ENCODE results near the gene LCNL1.
"Not testable (repeated sequence)": the region's sequence is repeated elsewhere in the genome, so short reads cannot be mapped to it uniquely, and the experiment has no call there.

The LCNL1 gene

DNA sequence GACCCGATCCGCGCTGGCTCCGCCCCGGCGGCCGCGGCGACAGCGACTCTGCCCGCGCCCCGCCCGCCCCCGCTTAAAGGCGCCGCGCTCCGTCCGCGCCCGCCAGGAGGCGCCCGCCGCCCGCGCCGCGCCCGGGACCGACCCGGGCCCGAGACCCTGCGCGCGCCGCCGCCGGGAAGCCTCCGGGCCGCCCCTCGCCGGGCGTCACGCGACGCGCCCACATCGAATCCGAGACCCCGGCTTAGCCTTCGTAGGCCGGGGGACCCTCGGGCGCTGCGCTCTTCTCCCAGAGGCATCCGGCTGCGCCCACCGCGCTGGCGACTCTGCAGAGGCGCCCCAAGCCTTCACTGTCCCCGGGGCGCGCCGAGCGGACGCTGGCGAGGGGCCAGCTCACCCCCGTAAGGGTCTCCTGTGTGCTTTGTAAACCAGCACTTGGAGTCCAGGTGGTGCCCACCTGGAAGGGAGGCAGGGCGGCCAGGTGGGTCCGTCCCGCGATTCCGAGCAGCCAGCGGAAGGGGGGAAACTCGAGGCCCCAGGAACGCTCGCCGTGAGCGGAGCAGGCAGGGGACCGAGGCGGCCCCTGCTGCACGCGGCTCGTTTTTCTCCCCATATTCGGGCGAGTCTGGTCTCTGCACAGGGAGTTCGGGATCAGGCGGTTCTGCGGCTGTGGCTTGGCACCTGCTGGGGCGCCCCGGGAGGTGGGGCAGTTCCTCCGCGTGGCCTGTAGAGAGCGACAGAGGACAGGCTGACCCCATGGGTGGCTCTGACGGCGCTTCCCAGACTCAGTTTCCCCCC is 45.7 kb downstream of the LCNL1 start:
- peak; percentile 76 for DNase-seq

DNA sequence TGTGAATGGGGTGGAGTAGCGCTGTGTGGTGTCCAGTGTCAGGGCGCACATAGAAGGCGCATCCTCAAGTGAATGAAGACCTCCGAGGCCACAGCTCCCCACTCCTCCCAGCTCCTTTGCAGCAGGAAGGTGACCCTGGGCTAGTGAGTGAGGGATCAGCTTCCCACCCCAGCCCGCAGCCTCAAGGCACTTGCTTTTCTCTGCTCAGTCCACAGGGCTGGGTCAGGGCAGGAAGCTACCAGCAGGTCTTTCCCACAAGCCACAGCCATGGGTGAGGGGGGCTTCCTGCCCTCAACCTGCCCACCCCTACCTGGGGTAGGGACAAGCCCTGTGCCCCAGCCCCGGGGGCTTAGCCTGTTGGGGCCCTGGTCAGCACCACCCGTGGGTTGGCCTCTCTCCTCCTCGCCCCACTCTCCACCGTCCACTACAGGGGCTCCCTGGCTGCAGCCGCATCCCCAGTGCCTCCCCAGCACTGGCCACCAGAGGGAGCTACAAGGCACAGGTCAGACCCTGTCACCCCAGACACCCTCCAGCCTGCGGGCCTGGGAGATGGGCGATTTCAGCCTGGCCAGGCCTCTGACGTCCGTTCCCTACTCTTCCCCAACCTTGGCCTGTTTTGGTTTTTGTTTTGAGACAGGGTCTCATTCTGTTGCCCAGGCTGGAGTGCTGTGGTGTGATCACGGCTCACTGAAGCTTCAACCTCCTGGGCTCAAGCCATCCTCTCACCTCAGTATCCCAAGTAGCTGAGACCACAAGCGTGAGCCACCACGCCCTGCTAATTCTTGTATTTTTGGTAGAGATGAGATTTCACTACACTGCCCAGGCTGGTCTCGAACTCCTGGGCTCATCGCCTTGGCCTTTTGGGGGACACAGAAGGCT is 46.5 kb downstream of the LCNL1 start:
- DNase-seq, result peak; percentile 84

DNA sequence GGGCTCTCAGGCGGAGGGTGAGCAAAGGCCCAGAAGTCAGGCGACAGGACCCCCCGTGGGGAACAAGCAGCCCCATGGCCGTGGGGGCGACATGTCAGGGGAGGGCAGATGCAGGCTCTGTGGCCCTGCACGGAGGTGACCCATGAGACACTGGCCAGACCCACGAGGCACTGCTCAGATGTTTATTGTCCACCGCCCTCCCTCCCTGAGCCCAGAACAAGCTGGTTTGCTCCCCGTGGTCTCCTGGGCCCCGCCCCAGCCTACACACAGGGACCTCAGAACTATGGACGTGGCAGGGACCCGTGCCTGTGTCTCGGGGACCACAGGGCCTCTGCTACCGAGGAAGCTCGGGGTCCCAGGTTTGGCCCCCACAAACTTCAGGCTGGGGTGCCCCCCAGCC is 47.2 kb downstream of the LCNL1 start:
- no peak for DNase-seq

DNA sequence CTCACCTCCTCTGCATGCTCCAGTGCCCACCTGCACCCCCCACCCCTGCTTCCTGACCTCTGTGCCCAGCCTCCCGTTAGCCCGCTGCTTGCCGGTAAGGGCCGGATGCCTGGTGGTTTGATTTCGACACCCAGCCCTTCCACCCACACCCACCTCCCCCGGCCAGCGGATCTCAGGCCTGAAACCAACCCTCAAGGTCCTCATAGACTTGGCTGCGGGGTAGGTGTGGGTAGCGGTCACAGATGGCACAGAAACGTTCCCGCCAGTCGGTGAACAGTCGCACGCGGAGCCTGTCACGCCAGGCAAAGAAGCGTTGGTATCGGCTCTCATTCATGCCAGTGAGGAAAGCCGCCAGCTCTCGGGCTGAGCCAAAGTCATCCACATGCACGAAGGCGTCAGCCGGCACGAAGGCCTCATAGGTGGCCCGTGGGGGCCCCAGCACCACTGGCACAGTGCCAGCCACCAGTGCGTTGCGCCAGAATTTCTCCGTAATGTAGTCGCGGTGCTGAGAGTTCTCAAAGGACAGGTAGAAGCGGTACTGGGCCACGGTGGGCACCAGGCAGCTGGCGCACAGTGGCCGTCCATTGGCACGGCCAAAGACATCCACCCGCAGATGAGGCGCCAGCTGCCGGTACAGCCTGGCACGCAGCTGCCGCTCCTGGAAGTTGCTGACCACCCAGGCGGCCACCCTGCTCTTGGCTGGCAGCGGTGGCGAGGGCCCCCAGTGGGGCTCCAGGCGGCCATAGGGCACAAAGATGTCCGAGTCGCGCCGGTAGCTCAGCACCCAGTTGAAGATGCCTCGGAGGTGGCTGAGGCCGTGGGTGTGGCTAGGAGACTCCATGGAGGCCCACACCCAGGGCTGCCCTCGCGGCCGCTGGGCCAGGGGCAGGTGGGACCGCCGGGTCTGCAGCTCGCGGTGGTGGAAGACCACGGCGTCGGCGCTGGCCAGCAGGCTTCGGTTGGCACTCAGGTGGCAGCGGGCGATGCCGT is 48.0 kb downstream of the LCNL1 start:
- DNase-seq, result peak; percentile 58

DNA sequence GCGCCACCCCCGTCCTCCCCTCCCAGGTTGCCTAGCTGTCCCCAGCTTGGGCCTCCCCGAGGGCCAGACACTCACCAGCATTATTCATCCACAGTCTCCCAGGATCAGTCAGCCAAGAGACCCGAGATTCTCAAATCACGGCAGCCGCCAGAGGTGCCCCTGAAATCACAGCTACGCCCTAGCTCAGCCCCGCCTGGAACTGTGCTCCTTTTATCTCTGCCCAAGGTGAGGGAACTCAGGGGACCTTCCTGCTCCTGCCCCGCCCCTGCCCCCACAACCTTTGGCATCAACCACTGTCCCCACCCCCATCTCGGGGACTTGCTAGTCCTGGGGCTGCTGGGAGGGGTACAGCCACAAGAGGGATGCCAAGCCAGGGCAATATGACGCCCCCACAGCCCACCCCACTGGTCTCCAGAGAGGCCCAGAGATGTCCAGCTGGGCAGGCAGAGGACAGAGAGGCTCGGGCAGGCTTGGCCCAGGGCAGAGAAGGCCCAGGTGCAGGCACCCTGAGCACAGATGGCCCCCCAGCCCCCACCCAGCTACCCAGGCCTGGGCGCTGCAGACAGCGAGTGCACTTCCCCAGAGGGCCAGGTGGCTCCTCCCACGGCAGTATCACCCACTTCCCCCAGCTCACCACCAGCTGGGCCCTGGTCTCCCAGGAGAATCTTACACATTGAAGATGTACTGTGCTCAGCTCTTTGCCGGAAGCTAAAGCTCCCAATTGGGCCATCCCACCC is 49.3 kb downstream of the LCNL1 start, which contains the start of gene FUT7:
Gene FUT7 (minus strand): TSS at position 185 of the 737 bp plus-strand sequence. CDS start 97 bp downstream, at position 88.
- peak; percentile 49 for DNase-seq

DNA sequence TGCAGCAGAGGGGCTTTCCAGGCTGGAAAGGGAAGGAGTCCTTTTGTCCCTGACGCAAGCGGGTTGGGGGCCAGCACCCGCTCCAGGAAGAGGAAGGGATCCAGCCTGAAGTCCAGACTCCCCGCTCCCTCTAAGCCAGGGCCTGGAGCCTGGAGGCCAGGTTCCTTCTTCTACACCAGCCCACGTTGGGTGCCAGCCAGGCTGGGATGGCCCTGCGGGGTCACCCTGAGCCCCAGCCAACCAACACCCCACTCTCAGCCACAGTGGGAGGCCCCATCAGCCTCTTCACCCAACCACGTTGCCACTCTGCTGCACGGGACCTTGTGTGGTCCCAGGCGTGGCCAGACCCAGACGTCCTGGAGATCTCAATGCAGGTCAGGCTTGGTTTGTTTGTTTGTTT is 50.1 kb downstream of the LCNL1 start:
- DNase-seq, result no peak

DNA sequence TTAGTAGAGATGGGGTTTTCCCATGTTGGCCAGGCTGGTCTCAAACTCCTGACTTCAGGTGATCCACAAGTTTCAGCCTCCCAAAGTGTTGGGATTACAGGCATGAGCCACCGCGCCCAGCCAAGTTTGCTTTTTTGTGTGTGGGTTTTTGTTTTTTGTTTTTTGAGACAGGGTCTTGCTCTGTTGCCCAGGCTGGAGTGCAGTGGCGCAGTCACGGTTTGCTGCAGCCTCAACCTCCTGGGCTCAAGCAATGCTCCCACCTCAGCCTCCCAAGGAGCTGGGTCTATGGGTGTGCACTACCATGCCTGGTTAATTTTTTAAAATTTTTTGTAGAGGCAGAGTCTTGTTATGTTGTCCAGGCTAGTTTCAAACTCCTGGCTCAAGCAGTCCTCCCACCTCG is 50.7 kb downstream of the LCNL1 start:
- not testable (repeated sequence) for DNase-seq

DNA sequence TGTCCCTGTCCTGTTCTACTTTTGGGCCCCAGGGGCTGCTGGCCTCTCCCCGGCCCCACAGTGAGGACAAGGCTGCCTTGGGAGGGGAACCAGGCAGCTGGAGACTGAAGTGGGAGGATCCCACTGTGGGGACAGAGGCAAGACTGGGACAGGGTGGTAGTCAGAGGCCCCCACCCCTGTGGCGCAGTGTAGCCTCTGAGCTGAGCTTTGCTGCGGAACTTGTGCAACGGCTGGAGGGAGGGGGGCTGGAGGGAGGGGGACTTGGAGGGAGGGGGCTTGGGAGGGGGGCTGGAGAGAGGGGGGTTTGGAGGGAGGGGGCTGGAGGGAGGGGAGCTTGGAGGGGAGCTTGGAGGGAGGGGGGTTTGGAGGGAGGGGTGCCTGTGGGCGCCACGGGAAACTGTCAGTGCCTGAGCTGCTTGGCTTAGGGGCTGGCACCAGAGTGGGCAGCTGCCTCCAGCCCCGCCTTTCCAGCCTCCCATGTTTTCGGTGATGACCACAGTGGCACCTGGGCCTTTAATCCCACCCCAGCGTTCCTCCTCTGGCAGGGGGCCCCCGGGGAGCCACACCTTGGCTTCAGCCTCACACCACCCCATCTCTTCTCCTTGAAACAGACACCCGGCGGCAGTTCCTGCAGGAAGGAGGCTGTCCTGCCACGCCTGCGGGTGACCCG is 51.4 kb downstream of the LCNL1 start:
- DNase-seq, result no peak

DNA sequence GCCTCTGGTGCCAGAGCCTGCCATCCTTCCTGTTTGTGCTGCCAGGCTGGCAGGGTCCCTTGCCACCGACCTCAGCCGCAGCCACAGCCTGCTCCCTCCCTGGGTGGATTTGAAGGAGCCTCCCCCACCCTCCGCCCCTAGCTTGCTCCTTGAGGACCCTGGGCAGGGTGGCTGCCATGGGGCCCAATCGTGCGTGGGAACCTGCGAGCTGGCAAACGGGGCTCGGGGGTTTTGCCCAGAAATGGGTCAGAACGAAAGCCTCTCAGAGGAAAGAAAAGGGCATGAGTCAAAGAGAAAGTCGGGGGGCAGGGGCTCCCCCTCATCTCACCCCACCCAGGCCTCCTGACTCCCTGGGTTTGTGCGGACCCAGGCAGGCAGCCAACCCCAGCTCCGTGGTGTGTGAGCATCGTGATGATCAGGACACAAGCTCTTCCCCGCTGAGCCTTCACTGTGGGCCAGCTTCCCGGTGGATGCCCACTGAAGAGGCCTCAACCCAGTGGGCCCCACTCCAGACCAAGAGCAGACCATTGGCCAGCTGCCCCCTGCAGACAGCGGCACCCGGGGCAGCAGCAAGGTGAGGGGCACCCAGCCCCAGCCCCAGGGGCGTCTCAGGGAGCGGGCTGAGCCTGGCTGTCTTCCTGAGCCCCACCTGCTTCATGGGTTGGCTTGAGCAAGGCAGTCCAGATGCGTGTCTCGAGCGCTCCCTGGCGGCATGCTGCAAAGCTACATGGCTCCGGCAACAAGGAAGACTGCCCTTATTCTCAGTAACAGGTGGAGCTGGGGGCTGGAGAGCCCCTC is 52.1 kb downstream of the LCNL1 start:
- peak; percentile 92 for DNase-seq

Data from activated CD4-positive, alpha-beta T cell treated with anti-CD3 and anti-CD28 coated beads for 48 hours (primary cell).